Eye (tissue), 1 donor: ENCODE results near the gene SEMA3C.

Experiments used
- DNase-seq: peaks from one replicate; pipeline ENCODE4 v3.0.0-alpha.2; 2015

Gene SEMA3C

GRCh38 chr7:80773787-80774508, 144.9 kb downstream of the SEMA3C start:
- no peak for DNase-seq

DNA sequence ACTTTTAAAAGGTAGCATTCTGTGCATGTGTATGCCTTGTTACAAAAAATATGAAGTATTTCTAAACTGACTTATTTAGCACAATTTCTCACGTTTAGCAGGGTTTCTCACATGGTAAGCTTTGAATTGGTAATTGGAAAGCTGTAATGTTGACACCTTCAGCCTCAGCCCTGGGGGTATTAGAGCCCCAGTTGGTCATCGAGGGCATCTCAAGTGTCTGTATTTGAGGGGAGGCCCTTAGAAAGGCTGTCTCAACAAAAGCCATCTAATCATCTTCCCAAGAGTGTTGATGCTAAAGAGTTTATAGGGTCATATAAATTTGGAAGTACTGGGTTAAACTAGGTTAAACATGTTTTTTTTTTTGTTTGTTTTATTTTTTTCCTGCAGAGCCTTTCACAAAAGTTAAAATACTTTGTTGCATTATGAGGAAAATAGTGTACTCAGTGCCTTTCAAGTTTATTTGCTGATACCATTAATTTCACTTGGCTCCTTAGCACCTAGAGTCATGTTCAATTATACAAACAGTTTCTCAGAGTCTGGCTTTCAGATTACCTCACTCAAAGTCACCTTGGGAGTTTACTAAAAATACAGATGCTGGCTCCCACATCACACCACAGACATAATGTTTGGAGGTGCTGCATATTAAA, 146.4 kb downstream of the SEMA3C start:
- DNase-seq, result no peak

DNA sequence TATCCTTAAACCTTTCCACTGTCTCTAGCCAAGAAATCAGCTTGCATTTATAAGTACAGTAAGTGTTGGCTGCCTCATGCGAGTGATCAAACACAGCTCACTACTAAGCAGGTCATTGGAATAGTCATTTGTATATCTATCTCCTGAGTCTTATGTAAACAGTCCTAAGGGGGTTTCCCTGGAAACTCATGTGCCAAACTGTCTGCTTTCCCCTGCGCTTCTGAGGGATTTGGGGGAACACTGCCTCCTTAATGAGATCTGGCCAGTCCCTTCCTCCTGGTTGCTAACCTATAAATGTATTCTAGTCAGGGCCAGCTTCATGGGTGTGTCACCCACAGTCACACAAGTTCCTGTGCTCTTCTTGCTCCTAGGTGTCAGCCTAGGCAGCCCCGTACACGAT, 147.3 kb downstream of the SEMA3C start:
- DNase-seq, result no peak

DNA sequence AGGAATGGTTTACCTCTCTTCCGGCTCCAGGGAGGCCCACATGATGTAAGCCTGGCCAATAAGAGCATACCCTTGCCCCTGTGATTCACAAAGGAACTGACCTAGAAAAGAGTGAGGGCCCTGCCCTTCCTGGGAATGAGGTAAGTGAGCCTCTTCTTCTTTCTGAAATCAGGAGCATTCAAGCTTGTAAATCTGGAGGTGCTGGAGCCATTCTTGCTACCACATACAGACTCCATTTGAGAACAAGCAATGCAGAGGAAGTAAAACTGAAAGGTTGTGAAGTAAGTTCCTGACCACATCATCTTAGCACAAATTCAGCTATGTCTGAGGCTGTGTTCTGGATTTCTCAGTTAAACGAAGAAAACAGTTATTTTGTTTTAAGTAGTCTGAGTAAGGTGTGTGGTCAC, 148.2 kb downstream of the SEMA3C start:
- no peak for DNase-seq

- no peak for DNase-seq
Observed at GRCh38 chr7:80770061-80770460, 148.8 kb downstream of the SEMA3C start.

- DNase-seq, result no peak
Observed at GRCh38 chr7:80768756-80769155, 150.1 kb downstream of the SEMA3C start.

DNA sequence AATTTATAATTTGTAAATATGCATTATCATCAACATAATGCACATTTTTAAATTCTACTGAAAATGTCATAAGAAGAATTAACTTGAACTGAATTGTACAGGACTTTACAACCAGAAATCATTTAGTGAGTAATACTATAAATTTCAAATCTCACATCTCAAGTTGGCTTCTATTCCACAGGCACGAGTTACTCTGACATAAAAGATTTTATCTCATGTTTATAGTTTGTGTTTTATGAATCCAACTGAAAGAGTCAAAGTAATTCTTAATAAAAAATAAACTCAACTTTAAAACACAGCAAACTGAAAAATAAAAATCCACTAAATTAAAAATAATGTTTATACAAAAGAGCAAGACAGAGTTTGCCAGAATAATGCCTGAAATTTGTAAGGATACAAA, 151.2 kb downstream of the SEMA3C start:
- DNase-seq, result no peak

GRCh38 chr7:80766724-80767123, 152.1 kb downstream of the SEMA3C start:
- no peak for DNase-seq

DNA sequence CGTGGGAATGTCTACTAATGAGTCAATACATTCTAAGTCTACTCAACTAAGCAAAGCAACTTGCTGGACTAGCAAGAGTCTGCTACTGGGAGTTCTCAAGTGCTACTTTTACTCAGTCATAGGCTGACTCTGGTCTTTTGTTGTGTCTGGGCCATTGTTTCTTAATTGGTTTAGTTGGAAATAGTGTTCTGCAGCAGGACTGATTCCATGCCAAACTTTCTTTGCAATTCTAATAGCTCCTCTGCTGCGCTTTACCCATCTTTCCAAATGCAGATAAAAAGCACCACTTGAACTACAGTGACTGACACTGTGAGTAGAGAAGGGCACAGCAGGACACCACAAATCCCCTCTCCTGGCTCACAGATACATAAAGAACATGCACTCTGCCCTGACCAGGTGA, 154.7 kb downstream of the SEMA3C start:
- DNase-seq, result peak; percentile 39

- no peak for DNase-seq
Observed at GRCh38 chr7:80763704-80764103, 155.1 kb downstream of the SEMA3C start.

DNA sequence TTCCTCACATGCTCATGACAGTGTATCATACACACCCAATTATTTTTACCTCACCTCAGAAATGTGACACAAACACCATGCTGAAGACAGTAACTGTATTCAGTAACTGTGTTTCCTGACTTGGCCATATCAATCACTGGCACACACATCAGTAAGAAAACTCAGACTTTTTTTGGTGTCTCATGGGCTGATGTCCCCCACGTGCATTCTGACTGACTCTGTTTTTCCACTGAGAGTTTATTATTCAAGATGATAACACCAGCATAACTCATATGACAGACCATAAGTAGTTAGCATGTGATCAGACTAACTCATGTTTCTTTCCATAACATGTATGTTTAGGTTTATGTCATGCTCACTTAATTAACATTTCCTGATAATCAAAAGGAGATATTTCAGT, 155.6 kb downstream of the SEMA3C start:
- DNase-seq, result no peak

GRCh38 chr7:80760292-80760691, 158.6 kb downstream of the SEMA3C start:
- no peak for DNase-seq

GRCh38 chr7:80752954-80753690, 165.7 kb downstream of the SEMA3C start:
- DNase-seq, result no peak

GRCh38 chr7:80749270-80749669, 169.6 kb downstream of the SEMA3C start:
- no peak for DNase-seq

DNA sequence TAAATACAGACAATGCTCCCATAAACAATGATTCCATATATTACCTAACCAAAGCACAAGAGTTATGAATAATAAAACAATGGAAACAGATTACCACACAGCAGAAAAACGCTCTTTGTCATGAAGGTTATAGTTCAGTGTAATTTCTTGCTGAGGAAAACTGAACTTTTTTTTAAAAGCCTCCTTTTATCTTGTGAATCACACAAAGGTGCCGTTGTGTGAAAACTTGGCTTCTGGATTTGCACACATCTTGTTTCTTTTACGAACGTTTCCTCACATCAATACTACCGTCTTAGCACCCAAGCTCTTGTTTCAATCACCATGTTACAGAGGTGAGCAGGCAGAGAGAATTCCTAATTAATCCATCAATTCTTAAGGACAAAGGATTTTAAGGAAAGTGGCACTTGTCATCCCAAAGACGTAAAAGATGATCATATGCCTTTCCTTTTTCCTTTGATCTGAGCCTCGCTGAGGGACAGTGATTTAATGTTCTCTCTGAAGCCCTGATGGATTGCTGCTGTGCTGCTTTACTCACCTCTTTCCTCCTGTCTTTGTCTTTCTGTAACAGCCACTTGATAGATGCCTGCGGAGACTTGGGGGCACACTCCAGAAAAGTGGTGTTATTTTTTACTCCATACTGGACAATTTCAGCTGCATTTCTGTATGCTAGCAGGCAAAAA, 170.3 kb downstream of the SEMA3C start:
- peak; percentile 57 for DNase-seq

DNA sequence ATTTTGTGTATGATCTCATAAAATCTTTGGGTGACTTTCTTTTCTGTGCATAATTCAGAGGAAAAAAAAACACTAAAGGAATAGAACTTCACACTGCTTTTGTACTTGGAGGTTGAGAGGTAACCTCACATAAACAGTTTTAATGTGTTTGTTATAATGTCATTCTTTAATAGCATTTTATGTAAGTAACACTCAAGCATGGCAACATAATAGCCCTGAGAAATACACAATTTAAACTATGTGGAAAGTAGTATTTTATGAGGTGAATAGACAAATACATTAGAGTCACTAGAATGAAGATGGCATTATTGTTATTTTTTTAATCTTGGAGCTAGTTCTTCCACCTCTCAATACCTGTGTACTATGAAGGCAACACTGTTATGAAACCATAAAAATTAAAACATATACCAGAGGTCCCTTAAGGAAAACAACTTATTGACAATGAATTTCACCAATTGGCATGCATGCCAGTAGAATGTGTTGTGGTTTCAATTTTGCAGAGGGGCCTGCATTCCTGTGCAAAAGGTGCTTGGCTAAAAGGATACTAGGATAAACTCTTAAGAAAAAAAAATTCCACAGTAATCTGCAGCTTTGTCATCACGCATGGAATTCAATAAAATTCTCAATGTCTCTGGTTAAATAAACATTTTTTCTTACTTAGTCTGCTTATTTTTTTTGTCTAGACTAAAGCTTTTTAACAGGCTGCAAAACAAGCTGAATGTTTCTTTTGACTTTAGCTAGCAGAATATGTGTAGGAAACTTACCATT, 177.9 kb downstream of the SEMA3C start:
- DNase-seq, result no peak

DNA sequence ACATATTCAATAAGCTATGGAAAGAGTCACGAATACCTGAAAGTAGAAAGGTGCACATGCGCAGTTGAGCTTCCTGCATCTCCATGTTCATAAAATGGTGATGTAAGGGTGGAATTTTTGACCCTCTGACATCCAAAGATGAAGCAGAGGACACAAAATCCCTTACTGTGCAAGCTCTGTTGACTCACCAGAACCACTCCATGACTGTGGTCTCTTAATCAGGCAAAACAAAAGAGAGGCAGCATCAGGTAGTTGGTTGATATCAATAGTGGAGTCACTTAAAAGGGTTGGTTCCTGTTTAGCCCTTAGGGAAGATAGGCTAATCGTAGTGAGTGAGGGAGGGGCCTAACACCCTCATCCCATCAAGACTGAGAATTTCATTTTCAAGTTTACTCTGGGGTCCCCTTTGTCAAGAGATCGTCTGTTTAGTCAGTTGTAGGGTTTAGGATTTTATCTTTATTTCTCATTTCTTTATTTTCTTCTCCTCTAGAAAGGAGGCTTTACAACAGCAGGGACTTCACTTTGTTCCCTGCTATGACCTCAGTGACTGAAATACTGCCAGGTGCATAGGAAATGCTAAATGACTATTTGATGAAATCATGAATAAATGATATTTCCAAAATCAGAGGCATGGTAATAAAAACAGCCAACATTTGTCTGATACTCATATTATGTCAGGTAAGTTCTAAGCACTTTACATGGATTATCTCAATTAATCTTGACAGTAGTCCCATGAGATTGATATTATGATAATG, 182.3 kb downstream of the SEMA3C start:
- DNase-seq, result no peak

DNA sequence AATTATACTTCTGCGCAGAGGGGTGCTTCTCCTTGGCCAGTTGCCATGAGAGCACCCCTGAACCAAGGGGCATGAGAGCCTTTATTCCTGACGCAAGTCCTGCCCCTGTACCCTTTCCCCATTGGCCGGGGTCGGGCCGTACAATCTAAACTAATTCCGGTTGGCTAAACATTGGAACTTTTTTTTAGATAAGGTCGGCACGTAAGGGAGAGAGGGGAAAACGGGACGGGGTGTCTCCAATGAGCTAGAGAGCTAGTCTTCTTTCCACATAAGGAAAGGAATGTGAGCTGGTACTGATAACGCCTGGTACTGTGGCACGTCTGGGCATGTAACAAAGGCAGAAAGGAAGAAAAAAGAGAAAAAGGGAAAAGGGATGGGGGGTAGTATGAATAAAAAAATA, 183.5 kb downstream of the SEMA3C start:
- no peak for DNase-seq

- DNase-seq, result no peak
Observed at GRCh38 chr7:80734011-80734410, 184.8 kb downstream of the SEMA3C start.

DNA sequence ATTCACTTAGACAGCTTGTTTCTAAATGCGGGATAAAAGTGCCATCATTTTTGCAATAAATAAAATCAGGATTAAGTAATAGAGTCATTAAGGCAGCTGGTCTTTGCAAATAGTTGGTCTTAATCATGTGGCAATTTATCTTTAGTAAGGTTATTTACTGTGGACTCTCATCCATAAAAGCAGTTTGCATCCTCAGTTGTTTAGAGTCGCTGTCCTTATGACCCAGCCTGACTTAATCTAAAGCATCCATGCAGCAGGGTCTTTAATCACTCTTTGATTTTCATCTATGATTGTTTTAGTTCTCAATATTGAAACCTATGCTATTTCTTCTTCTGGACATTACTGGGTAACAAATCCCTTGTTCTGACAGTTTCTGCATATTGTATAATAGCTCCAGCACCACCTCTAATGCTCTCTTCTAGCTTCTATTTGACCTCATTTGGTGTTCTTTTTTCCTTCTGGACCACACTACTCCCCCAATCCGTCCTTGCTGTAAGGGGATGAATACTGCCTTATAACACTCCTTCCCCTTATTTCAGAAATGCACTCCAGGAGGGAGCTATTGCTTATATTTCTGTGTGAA, 185.4 kb downstream of the SEMA3C start:
- DNase-seq, result no peak

- DNase-seq, result no peak
Observed at GRCh38 chr7:80732630-80733029, 186.2 kb downstream of the SEMA3C start.

- no peak for DNase-seq
Observed at GRCh38 chr7:80731281-80731680, 187.6 kb downstream of the SEMA3C start.
